PFSK-1 (cell line): ENCODE data around the gene GRIK3.

Experiments used
- FOXP2 ChIP-seq: optimal IDR thresholded peaks from 2 replicates; pipeline ENCODE3; 2011; ENCODE audit warnings: borderline replicate concordance, control low read depth, inconsistent platforms; ENCODE audit not compliant: insufficient read depth; ENCODE audit errors: extremely low read length, extremely low read depth
- POLR2AphosphoS5 ChIP-seq: IDR thresholded peaks from 2 replicates; pipeline ENCODE4 v1.6.1; 2012; ENCODE audit warnings: low read depth, mild to moderate bottlenecking, control low read depth, low read length, moderate library complexity
- SIN3A ChIP-seq: IDR thresholded peaks from 2 replicates; pipeline ENCODE4 v1.6.1; 2012; ENCODE audit warnings: mild to moderate bottlenecking, low read length, moderate library complexity, borderline replicate concordance; ENCODE audit not compliant: insufficient read depth
- TAF1 ChIP-seq: IDR thresholded peaks from 2 replicates; pipeline ENCODE4 v1.6.1; 2012; ENCODE audit warnings: low read length, control low read depth, borderline replicate concordance; ENCODE audit not compliant: insufficient read depth
- TF ChIP-seq, protein P1 (sequence below), 2 experiments: IDR thresholded peaks; 2 replicates each; pipeline versions ENCODE4 v1.6.1 to v1.8.0; 2011 to 2012; ENCODE audit warnings: low read depth in 2 of 2, low read length in 2 of 2, control low read depth in 1 of 2, inconsistent platforms in 1 of 2, mild to moderate bottlenecking in 1 of 2, moderate library complexity in 1 of 2; ENCODE audit not compliant: insufficient read depth in 1 of 2

Gene GRIK3

DNA sequence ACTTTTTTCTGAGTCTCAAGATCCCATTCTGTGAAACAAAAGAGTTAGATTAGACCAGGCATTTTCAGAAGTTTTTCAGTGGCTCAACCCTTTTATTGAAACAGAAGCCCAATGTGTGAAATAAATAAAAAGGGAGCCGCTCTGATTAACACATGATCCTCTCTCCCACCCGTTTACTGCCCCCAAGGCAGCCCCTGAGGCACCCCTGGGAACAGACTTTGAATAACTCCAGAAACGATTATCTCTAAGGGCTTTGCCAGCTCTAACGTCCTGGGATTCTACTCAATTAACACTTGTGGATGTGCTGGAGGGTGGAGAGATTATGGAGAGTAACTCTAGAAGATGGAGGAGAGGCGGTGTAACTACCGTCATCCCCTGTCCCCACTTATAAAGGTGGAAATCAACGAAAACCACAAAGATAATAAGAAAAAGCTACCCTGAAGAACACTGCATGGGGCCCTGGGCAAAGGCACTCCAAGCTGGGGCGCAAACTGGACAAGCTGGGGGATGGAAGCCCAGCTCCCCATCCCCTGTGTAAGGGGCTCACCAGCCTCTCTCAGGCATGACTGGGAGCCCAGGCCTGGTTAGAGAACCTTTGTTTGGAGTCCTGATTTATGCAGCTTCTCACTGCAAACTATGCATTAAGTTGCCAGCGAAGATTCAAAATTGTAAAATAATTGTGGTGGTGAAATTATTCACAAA, 39.0 kb upstream of the GRIK3 start:
- TF ChIP-seq SIN3A (no peak), FOXP2 (no peak), TAF1 (no peak)

GRCh38 chr1:37071829-37072228, 37.5 kb upstream of the GRIK3 start:
- TF ChIP-seq TAF1, result no peak
- TF ChIP-seq FOXP2, result no peak
- TF ChIP-seq SIN3A, result no peak
- TF ChIP-seq POLR2AphosphoS5, result no peak
- TF ChIP-seq, protein P1, sequence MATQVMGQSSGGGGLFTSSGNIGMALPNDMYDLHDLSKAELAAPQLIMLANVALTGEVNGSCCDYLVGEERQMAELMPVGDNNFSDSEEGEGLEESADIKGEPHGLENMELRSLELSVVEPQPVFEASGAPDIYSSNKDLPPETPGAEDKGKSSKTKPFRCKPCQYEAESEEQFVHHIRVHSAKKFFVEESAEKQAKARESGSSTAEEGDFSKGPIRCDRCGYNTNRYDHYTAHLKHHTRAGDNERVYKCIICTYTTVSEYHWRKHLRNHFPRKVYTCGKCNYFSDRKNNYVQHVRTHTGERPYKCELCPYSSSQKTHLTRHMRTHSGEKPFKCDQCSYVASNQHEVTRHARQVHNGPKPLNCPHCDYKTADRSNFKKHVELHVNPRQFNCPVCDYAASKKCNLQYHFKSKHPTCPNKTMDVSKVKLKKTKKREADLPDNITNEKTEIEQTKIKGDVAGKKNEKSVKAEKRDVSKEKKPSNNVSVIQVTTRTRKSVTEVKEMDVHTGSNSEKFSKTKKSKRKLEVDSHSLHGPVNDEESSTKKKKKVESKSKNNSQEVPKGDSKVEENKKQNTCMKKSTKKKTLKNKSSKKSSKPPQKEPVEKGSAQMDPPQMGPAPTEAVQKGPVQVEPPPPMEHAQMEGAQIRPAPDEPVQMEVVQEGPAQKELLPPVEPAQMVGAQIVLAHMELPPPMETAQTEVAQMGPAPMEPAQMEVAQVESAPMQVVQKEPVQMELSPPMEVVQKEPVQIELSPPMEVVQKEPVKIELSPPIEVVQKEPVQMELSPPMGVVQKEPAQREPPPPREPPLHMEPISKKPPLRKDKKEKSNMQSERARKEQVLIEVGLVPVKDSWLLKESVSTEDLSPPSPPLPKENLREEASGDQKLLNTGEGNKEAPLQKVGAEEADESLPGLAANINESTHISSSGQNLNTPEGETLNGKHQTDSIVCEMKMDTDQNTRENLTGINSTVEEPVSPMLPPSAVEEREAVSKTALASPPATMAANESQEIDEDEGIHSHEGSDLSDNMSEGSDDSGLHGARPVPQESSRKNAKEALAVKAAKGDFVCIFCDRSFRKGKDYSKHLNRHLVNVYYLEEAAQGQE (IDR thresholded peaks at IDR 0.05; ENCODE audit: insufficient read depth in 1 of 2, low read depth in 2 of 2, low read length in 2 of 2), result no peak

DNA sequence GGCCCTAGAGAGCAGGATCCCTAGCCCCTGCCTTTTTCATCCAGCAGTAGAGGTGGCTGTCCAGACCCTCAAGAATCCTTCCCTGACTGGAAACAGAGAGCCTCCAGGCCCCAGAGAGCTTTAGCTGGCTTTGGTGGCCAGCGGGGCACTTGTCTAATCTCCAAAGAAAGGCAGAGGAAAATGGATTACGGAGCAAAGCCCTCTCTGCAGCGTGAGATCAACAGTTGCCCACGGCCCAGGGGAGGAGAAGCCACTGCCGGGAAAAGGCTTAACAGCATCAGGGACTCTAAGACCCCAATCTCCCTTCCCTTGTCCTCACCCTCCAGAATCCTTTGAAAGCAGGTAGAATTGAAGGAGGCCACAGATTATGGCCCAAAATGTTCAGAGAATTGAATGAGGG, 35.8 kb upstream of the GRIK3 start:
- TF ChIP-seq TAF1 (no peak), SIN3A (no peak)

DNA sequence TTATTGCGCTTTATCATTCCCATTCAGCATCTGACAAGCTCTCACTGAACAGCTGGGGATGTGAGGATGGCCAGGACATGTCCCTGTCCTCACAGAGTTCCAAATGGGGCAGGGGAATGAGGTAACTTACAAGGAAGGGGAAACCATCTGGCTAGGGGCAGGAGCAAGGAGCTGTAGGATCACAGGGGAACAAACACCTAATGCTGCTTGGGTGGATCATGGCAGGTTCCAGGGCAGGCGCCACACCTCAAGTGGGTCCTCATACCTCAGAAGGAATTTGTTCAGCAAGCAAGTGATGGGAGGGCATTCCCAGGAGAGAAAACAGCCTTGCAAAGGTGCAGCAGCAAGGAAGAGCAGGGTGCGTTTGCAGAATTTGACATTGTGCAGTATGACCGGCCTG, 35.1 kb upstream of the GRIK3 start:
- no peak for TF ChIP-seq FOXP2
- TF ChIP-seq SIN3A, result no peak
- no peak for TF ChIP-seq POLR2AphosphoS5
- TF ChIP-seq TAF1, result no peak

GRCh38 chr1:37068897-37069296, 34.6 kb upstream of the GRIK3 start:
- TF ChIP-seq FOXP2 (no peak), SIN3A (no peak), TAF1 (no peak), POLR2AphosphoS5 (no peak)
- TF ChIP-seq, protein P1 (IDR thresholded peaks at IDR 0.05; ENCODE audit: insufficient read depth in 1 of 2, low read depth in 2 of 2, low read length in 2 of 2), result no peak

DNA sequence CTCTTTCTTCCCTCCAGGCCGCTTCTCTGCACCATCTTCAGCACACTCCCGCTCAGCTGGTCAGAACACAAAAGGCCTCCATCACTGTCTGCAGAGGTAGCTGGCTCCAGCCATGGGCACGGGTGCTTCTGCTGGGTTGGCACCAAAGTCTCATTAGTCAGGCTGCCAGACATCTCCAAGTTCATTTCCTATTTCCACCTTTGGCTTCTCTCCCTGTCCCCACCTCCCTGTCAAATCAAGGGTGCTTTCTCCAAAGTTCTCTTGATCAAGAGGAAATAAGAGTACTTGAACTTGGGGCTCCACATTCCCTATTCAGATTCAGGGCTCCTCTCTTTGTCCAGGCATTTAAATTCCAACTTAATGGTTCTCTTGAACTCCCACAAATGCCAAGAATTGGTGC, 33.9 kb upstream of the GRIK3 start:
- TF ChIP-seq TAF1, result no peak
- TF ChIP-seq POLR2AphosphoS5, result no peak
- TF ChIP-seq, protein P1 (IDR thresholded peaks at IDR 0.05; ENCODE audit: insufficient read depth in 1 of 2, low read depth in 2 of 2, low read length in 2 of 2), result no peak
- no peak for TF ChIP-seq FOXP2
- TF ChIP-seq SIN3A, result no peak

GRCh38 chr1:37064039-37064438, 29.7 kb upstream of the GRIK3 start:
- TF ChIP-seq, protein P1 (IDR thresholded peaks at IDR 0.05; ENCODE audit: insufficient read depth in 1 of 2, low read depth in 2 of 2, low read length in 2 of 2), result no peak
- no peak for TF ChIP-seq TAF1
- no peak for TF ChIP-seq FOXP2
- TF ChIP-seq POLR2AphosphoS5, result no peak
- no peak for TF ChIP-seq SIN3A
